HEK293T (cell line): ENCODE results near the gene GLMP.

Experiments used
- FOXK2 ChIP-seq: fragments of 450-650 bp; IDR thresholded peaks from 2 replicates; pipeline ENCODE4 v1.6.1; 2016; ENCODE audit warnings: mild to moderate bottlenecking
- FOXM1 ChIP-seq: fragments of 450-650 bp; IDR thresholded peaks from 2 replicates; pipeline ENCODE4 v1.6.1; 2017; ENCODE audit warnings: mild to moderate bottlenecking, borderline replicate concordance
- SP1 ChIP-seq: fragments of 450-650 bp; IDR thresholded peaks from 2 replicates; pipeline ENCODE4 v1.6.1; 2017
- SUZ12 ChIP-seq: fragments of 450-650 bp; IDR thresholded peaks from 2 replicates; pipeline ENCODE4 v1.6.1; 2016; ENCODE audit warnings: mild to moderate bottlenecking
- ZNF384 ChIP-seq: fragments of 450-650 bp; IDR thresholded peaks from 2 replicates; pipeline ENCODE4 v1.6.1; 2016

DNA sequence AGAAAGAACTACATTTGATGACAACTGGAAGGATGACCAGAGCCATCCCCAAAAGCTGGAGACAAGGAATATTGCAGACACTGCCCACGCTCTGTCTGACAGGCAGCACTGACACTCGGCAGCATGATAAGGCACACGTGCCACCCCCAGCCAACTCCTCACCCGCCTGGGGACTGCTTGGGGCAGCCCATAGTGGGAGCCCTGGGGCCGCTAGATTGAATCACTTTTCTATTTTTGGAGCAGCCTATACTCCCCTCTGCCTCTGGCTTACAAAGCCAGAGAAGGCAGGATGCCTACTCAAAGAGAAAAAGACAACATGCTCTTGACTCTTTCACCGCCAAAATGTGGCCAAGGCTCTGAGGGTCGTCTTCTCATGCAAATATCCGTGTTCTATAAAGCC, 14.2 kb downstream of the GLMP start:
- no peak for TF ChIP-seq FOXK2
- no peak for TF ChIP-seq FOXM1
- TF ChIP-seq SUZ12: no peak
- no peak for TF ChIP-seq SP1
- TF ChIP-seq ZNF384: no peak
